LNCAP (cell line): Measurements from ENCODE around the gene SULT1B1.
A peak's percentile ranks its signal among the peaks of the same experiment; 100 is the strongest.

Source experiments
- CTCF ChIP-seq: fragments of 450-650 bp; IDR thresholded peaks from 2 replicates; pipeline ENCODE4 v1.5.1; 2017; ENCODE audit warnings: mild to moderate bottlenecking

The SULT1B1 gene

GRCh38 chr4:69710580-69710979, 49.8 kb downstream of the SULT1B1 start:
- TF ChIP-seq CTCF = no peak

GRCh38 chr4:69708211-69708610, 52.2 kb downstream of the SULT1B1 start:
- no peak for TF ChIP-seq CTCF

GRCh38 chr4:69707807-69708206, 52.6 kb downstream of the SULT1B1 start:
- TF ChIP-seq CTCF = no peak

- no peak for TF ChIP-seq CTCF
Observed at GRCh38 chr4:69702201-69702600, 58.2 kb downstream of the SULT1B1 start.

GRCh38 chr4:69701696-69702095, 58.7 kb downstream of the SULT1B1 start:
- no peak for TF ChIP-seq CTCF

GRCh38 chr4:69697536-69698242, 62.7 kb downstream of the SULT1B1 start:
- no peak for TF ChIP-seq CTCF

- TF ChIP-seq CTCF = peak; percentile 60
Observed at GRCh38 chr4:69689599-69689998, 70.8 kb downstream of the SULT1B1 start.

- no peak for TF ChIP-seq CTCF
Observed at GRCh38 chr4:69684804-69685203, 75.6 kb downstream of the SULT1B1 start.
